Activated CD4-positive, alpha-beta T cell treated with anti-CD3 and anti-CD28 coated beads, Interleukin-2, amount 50 U/mL, for 1 hour (primary cell): ENCODE measurements around the gene EIF4E1B.
"Not testable (repeated sequence)": the region's sequence is repeated elsewhere in the genome, so short reads cannot be mapped to it uniquely, and the experiment has no call there.

Source experiments
- DNase-seq: peaks from one replicate; pipeline ENCODE4 v3.0.0-alpha.2; 2020

EIF4E1B gene

GRCh38 chr5:176629853-176630680 lies at the start of gene EIF4E1B, which contains the start of gene SNCB:
TSS of gene EIF4E1B (plus strand) at chr5:176630675. CDS start at chr5:176642788, 12,113 bp downstream.
TSS of gene SNCB (minus strand) at chr5:176630534. CDS start at chr5:176629654, 880 bp downstream.
- DNase-seq: no peak

- no peak for DNase-seq
These were observed 49.1 kb upstream of the EIF4E1B start for GRCh38 chr5:176581361-176581760.

- DNase-seq: no peak
These were observed 47.4 kb upstream of the EIF4E1B start for GRCh38 chr5:176583076-176583475.

- DNase-seq: no peak
These were observed 43.1 kb upstream of the EIF4E1B start for GRCh38 chr5:176587398-176587797.

GRCh38 chr5:176588297-176588696 lies 42.2 kb upstream of the EIF4E1B start:
- DNase-seq: no peak

- DNase-seq: no peak
These were observed 41.3 kb upstream of the EIF4E1B start for GRCh38 chr5:176589039-176589769.

- no peak for DNase-seq
These were observed 40.3 kb upstream of the EIF4E1B start for GRCh38 chr5:176590035-176590717.

- not testable (repeated sequence) for DNase-seq
These were observed 38.8 kb upstream of the EIF4E1B start for GRCh38 chr5:176591667-176592066.

- DNase-seq: no peak
These were observed 37.9 kb upstream of the EIF4E1B start for GRCh38 chr5:176592573-176592972.

GRCh38 chr5:176593273-176593869 lies 37.1 kb upstream of the EIF4E1B start:
- DNase-seq: no peak

- no peak for DNase-seq
These were observed 35.9 kb upstream of the EIF4E1B start for GRCh38 chr5:176594554-176594953.

- DNase-seq: no peak
These were observed 35.0 kb upstream of the EIF4E1B start for GRCh38 chr5:176595386-176595943.

GRCh38 chr5:176596069-176596644 lies 34.3 kb upstream of the EIF4E1B start:
- no peak for DNase-seq

GRCh38 chr5:176596689-176597416 lies 33.6 kb upstream of the EIF4E1B start:
- peak; percentile 68 for DNase-seq

- no peak for DNase-seq
These were observed 32.8 kb upstream of the EIF4E1B start for GRCh38 chr5:176597417-176598389.

- not testable (repeated sequence) for DNase-seq
These were observed 30.6 kb upstream of the EIF4E1B start for GRCh38 chr5:176599749-176600430.

GRCh38 chr5:176601901-176602482 lies 28.5 kb upstream of the EIF4E1B start:
- DNase-seq: no peak

GRCh38 chr5:176603091-176603490 lies 27.4 kb upstream of the EIF4E1B start:
- DNase-seq: no peak

- no peak for DNase-seq
These were observed 24.4 kb upstream of the EIF4E1B start for GRCh38 chr5:176606032-176606431.
